ENCODE data around the gene SEMA3A.
"Not testable (repeated sequence)": the region's sequence is repeated elsewhere in the genome, so short reads cannot be mapped to it uniquely, and the experiment has no call there.

SEMA3A gene

DNA sequence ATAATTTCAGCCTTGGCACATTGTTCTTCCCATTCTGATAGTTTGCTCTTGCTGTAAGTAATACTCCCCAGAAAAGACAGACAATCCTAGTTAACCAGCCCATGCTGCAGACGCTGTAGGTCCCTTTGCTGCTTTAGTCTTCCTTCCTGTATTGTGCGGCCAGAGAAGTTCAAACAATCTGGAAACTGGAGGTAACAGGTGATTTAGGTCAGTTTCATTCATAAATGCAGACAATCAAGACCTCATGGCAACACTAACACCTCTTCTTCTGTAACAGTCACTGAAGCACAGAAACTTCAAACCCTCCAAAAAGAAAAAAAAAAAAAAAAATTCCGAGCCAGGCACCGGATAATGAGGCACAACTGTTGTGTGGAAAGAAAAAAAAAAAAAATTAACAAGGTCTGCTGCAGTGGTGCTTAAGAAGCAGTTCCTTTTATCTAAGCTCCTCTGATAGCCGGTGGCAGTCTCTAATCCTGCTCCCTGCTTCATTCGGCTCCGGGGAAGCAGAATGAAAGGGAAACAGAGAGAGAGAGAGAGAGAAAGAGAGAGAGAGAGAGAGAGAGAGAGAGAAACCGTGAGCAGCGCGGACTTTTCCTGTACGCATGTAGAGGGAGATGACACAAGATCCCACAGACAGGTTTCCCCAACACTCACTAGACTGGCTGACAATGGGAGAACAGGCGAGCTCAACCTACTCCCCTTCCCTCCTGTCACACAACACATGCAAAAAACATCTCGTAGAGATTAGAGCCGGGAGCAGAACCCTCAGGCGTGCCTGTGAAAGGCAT lies at the start of gene SEMA3A:
Gene SEMA3A (minus strand): TSS at position 306 of the 788 bp plus-strand sequence. CDS start 203 bp downstream, at position 103.
- DNase-seq (ENCODE audit: low read depth in 3 of 3), result no peak

DNA sequence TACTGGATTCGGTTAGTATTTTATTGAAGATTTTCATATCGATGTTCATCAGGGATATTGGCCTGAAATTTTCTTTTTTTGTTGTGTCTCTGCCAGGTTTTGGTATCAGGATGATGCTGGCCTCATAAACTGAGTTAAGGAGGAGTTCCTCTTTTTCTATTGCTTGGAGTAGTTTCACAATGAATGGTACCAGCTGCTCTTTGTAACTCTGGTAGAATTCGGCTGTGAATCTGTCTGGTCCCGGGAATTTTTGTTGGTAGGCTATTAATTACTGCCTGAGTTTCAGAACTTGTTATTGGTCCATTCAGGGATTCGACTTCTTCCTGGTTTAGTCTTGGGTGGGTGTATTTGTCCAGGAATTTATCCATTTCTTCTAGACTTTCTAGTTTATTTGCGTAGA lies 48.4 kb upstream of the SEMA3A start:
- DNase-seq (ENCODE audit: low read depth in 3 of 3), result not testable (repeated sequence)

- DNase-seq (ENCODE audit: low read depth in 3 of 3), result no peak
Observed at GRCh38 chr7:84238596-84238995, 44.0 kb upstream of the SEMA3A start.

- DNase-seq (ENCODE audit: low read depth in 3 of 3), result no peak
Observed at GRCh38 chr7:84237533-84238173, 43.1 kb upstream of the SEMA3A start.

DNA sequence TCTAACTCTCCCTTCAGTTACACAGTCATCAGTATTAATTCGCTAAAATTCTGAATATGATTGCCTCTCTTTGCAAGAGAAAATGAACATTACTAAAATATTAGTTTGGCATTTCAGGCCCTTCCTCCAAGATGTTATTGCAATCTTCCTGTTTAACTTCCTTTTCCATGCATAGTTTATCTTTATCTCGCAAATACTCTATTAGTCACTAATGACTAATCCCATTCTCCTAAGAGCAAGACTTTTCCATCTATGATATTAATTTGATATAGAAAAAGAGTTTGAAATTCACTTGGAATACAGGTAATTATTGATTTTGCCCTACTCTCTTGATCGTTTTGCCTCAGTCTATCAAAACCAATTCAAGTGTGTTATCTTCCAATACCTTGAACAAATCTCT lies 41.8 kb upstream of the SEMA3A start:
- no peak for DNase-seq (ENCODE audit: low read depth in 3 of 3)

DNA sequence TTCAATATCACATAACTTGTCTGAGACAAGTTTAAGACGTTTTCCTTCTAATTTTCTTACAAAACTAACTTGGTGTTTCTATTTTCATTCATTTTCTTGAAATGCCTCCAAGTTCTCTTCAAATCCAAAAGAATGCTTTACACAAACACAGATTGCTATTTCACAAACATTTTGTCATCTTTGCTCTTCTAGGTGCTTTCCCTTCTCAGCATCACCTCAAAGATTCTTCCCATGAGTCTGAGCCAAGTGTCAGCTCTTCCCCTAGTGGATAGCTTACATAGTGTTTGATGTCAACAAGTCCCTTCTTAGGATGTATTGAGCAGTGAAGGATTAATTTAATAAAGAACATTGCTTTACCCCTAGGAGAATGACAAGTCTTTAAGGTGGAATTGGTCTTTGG lies 38.1 kb upstream of the SEMA3A start:
- no peak for DNase-seq (ENCODE audit: low read depth in 3 of 3)

DNA sequence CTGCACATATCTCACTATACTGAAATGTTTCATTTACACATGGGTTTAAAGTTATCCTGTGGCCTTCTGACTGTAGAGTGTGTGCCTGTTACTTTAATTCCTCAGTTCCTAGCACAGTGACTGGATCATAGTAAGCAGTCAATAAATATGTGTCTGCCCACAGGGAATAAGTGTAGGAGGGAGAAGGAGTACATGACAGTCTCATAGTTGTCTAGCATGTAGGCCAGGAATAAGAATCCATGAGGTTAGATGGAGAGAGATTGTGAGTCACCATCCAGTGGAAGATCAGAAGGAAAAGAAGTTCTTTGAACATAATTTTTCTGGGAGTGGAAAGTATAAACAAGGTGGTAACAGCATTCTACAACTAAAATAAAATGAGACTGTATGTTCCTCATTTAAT lies 36.6 kb upstream of the SEMA3A start:
- DNase-seq (ENCODE audit: low read depth in 3 of 3), result no peak

- DNase-seq (ENCODE audit: low read depth in 3 of 3), result no peak
Observed at GRCh38 chr7:84230491-84230890, 35.9 kb upstream of the SEMA3A start.

DNA sequence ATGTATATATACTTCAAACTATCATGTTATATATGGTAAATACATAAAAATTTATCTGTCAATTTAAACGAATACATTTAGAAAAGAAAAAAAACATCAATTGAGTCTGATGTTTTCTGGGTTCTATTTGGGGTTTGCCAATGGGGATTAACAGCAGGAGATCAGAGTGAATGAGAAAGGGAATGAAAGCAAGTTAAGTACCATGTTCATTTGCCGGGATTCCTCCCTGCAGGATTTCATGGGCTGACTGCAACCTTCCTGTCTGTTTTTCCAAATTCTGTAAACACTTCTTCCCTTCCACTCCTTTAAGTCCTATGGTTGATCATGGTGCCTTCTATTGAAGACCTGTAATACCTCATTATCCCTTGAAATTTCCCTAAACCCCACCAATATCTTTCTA lies 33.9 kb upstream of the SEMA3A start:
- DNase-seq (ENCODE audit: low read depth in 3 of 3), result no peak

GRCh38 chr7:84226759-84227158 lies 32.2 kb upstream of the SEMA3A start:
- no peak for DNase-seq (ENCODE audit: low read depth in 3 of 3)

DNA sequence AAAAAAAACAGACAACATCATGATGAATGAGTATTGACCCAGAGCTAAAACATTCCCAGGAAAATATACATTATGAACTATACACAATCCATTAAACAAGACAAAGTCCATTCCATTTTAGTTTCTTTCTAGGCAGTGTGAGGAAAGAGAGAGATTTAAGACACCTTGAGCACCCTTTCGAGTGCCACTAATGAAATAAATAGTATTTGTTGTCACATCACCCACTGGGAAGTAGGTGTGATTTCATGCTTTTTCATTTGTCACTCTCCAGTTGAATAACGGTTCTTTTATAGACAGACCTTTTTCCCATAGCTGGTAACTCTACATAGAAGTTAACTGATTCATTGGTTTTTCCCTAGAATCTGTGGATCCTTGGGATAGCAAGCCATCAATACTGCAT lies 29.9 kb upstream of the SEMA3A start:
- DNase-seq (ENCODE audit: low read depth in 3 of 3), result no peak

- no peak for DNase-seq (ENCODE audit: low read depth in 3 of 3)
Observed at GRCh38 chr7:84219310-84219709, 24.7 kb upstream of the SEMA3A start.

GRCh38 chr7:84218681-84219080 lies 24.1 kb upstream of the SEMA3A start:
- DNase-seq (ENCODE audit: low read depth in 3 of 3), result no peak

DNA sequence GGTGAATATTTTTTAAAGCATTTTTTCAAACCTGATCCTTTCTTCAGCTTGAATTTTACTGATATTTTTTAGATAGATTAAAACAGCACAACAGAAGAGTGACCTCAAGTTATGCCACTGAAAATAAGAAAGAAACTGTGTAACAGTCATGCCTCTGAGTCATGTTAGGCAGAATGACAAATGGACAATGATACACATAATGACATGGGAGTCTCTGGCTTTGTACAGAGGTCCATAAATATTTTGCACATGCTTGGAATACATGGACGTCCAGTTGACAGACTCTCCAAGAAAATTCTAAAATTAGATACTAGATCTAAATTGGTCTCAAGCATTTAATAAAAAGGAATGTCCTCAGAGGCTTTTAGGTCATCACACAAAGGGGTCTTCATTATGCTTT lies 21.9 kb upstream of the SEMA3A start:
- no peak for DNase-seq (ENCODE audit: low read depth in 3 of 3)

DNA sequence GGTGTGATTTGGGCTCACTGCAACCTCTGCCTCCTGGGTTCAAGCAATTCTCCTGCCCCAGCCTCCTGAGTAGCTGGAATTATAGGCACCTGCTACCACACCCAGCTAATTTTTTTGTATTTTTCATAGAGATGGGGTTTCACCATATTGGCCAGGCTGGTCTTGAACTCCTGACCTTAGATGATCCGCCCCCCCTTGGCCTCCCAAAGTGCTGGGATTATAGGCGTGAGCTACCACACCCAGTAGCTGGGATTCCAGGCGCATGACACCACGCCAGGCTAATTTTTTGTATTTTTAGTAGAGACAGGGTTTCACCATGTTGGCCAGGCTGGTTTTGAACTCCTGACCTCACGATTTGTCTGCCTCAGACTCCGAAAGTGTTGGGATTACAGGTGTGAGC lies 20.2 kb upstream of the SEMA3A start:
- DNase-seq (ENCODE audit: low read depth in 3 of 3), result not testable (repeated sequence)

DNA sequence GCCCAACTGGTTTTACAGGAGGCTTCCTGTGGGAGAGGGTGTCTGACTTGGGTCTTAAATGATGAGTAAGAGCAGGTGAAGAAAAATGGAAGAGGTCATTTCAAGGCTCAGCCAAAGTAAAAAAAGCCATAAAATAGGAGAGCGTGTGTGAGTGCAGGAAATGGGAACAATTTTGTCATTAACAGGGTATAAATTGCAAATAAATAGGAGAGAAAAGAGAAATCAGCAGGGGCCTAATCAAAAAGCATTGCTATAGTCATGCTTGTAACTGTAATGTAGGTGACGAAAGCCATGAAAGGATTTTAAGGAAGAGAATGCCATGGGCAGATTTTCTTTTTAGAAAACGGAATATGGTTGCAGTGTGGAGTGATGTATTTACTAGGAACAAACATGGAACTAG lies 15.7 kb upstream of the SEMA3A start:
- DNase-seq (ENCODE audit: low read depth in 3 of 3), result no peak

GRCh38 chr7:84209006-84209405 lies 14.4 kb upstream of the SEMA3A start:
- no peak for DNase-seq (ENCODE audit: low read depth in 3 of 3)

GRCh38 chr7:84207615-84208014 lies 13.0 kb upstream of the SEMA3A start:
- DNase-seq (ENCODE audit: low read depth in 3 of 3), result no peak

GRCh38 chr7:84207025-84207424 lies 12.4 kb upstream of the SEMA3A start:
- DNase-seq (ENCODE audit: low read depth in 3 of 3), result no peak

DNA sequence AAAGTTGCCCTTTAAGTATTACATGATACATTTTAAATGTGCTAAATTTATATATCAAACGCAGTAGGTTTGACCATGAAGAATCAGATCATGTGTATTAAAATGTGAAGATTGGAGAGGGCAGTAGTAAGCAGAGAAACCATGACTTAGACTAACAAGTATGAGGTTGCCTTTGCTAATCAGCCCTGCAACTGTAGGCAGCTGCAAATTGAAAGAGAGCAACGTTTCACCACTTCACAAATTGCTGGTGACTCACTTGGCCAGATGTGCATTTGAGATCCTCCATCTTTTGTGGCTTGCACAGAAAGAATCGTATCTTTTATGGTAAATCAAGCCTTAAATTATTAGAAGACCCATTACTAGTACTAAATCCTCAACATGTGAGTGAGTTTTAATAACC lies 10.1 kb upstream of the SEMA3A start:
- no peak for DNase-seq (ENCODE audit: low read depth in 3 of 3)

- no peak for DNase-seq (ENCODE audit: low read depth in 3 of 3)
Observed at GRCh38 chr7:84202855-84203254, 8.3 kb upstream of the SEMA3A start.

DNA sequence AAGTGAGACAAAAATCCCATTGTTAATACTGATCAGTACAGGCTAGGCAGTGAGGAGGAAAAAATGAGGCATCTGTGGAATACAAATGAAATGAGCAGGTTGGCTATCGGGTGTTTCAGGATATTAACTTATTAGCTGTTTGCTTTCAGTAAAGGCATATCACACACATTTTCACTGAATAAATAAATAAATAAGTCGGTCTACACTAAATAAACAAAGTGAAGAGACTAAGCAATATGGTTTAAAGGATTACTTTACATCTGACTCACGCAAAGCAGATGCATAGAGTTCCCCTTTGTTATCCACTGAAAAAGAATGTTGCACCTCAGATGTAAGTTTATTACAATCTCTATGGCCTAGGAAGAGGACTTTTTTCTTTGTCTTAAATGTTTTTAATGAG lies 6.3 kb upstream of the SEMA3A start:
- no peak for DNase-seq (ENCODE audit: low read depth in 3 of 3)

DNA sequence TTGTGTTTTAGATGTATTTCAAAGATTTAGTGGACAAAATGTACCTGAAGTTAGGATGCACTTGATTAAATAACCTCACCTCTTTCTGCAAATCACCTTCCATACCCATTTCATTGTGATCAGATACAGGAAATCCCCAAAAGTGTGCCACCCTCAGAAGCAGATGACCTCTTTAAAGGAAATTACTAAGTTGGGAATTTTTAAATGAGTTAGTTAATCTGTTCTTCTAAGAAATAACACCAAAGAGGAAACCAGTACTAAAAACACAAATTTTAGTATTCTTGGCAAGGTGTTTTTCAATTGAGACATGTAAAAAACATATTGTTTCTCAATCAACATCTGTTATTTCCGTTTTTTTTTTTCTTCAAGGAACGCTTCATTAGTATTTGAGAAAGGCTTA lies 4.6 kb upstream of the SEMA3A start:
- no peak for DNase-seq (ENCODE audit: low read depth in 3 of 3)

DNA sequence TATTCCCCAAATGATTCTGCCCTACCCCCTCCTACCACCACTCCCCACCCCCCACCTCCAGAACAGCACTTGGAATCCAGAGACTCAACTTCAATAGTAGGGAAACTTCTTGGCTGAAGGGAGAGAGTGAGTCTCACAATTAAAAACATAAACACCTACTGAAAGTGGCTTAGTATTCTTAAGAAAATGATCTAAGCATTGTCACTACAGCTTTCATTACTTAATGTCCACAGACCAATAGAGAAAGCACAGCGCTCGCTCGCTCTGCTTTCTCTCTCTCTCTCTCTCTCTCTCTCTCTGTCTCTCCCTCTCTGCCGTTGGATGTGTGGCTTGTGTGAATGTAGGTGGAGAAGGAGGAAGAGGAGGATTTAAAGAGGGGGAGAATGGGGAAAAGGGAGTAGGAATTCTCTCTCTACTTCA lies 1.5 kb upstream of the SEMA3A start:
- no peak for DNase-seq (ENCODE audit: low read depth in 3 of 3)

Data from stimulated activated CD4-positive, alpha-beta T cell treated with anti-CD3 and anti-CD28 coated beads, TNF-alpha, amount 100 ng/mL, for 4 hours (primary cell).